Kidney epithelial cell (primary cell): ENCODE data around the gene ATP13A4. TPM values are rescaled to one million over a fixed set of nuclear protein-coding genes. Genes with fewer than 3 reads are reported as not detected.

Experiments
- DNase-seq: peaks from one replicate; pipeline ENCODE4 v3.0.0-alpha.2; 2010; ENCODE audit warnings: low read depth
- H3K27me3 ChIP-seq: 2 replicates; pipeline ENCODE4 v1.6.0; 2011; ENCODE audit warnings: low read length; ENCODE audit not compliant: control insufficient read depth, insufficient read depth
- H3K36me3 ChIP-seq: 2 replicates; pipeline ENCODE4 v1.5.1; 2011; ENCODE audit warnings: low read length; ENCODE audit not compliant: control insufficient read depth, insufficient read depth
- H3K4me3 ChIP-seq: 2 replicates; pipeline ENCODE4 v1.5.1; 2011; ENCODE audit warnings: low read depth, mild to moderate bottlenecking, control low read depth, low read length
- total RNA-seq: library from RNA; depleted of rRNA; stranded (reverse); fragments of >200 nt; gene quantifications from 2 replicates; pipeline ENCODE4 v1.2.3, GENCODE V29; 2015
- TF ChIP-seq, protein P1 (sequence below): IDR thresholded peaks from 2 replicates; pipeline ENCODE4 v1.5.1; 2011; ENCODE audit warnings: mild to moderate bottlenecking, moderate library complexity, low read length, control low read depth, inconsistent platforms; ENCODE audit not compliant: insufficient read depth, poor library complexity, severe bottlenecking

The ATP13A4 gene
- total RNA-seq, 1 donor from 2014 or later, result 0.42 TPM

DNA sequence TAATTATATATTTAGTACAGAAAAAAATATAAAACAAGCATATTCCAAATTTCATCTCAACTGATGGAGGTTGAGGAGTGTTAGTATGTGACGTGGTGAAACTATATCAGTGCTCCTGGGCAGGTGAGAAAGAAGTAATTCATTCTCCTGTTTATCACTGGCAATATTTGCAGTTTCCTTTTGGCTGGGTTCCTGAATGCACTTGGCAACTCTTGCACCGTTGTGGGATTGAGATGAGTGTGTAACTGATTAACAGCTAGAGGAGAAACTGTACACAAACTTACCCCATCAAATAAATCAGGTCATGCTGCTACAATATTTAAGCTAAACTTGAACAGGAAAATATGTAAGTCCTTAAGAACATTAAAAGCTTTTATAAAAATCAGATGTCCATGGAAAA lies 2.1 kb upstream of the ATP13A4 start:
- Histone ChIP-seq H3K4me3 (no peak overlapping the region), H3K36me3 (no peaks in the 10 kb centered on the region), H3K27me3 (no peaks in the 10 kb centered on the region)
- TF ChIP-seq, protein P1, sequence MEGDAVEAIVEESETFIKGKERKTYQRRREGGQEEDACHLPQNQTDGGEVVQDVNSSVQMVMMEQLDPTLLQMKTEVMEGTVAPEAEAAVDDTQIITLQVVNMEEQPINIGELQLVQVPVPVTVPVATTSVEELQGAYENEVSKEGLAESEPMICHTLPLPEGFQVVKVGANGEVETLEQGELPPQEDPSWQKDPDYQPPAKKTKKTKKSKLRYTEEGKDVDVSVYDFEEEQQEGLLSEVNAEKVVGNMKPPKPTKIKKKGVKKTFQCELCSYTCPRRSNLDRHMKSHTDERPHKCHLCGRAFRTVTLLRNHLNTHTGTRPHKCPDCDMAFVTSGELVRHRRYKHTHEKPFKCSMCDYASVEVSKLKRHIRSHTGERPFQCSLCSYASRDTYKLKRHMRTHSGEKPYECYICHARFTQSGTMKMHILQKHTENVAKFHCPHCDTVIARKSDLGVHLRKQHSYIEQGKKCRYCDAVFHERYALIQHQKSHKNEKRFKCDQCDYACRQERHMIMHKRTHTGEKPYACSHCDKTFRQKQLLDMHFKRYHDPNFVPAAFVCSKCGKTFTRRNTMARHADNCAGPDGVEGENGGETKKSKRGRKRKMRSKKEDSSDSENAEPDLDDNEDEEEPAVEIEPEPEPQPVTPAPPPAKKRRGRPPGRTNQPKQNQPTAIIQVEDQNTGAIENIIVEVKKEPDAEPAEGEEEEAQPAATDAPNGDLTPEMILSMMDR, result no peak
- no peak for DNase-seq

DNA sequence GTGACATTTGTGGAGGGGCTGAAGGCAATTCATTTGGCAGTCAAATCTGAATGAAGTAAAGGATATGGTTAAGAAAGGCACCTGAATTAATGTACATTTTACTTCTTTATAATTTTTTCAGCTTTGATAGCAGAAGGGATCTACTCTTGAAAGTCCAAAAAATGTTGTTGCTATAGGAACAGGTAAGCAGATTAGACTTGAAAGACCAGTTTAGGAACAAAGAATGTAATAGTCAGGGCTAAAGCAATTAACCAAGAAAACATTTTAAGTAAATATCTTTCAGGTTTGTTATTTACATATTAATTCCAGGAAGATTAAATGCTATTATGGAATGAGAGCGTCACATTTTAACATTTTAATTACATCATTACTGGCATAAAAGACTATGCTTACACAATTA lies 1.1 kb downstream of the ATP13A4 start:
- no peak overlapping the region for H3K4me3 ChIP-seq

DNA sequence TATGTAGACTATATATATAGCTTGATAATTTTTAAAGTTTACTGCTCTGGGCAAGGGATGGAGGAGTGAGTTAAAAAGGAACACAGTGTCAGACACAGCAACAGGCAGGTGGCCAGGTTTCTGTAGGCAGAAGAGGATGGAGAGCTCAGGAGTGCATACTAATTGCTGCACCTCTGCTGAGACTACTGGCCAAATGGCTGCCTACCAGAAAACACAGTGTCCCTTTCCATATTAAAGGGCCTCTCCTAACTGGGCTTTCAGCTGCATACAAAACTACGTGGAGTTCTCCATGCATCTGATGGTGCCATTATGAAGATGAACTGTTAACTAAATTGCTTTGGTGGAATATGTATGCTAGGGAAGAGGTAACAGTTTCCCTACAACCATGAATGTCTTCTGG lies 1.8 kb downstream of the ATP13A4 start:
- Histone ChIP-seq H3K36me3 (no peaks in the 10 kb centered on the region), H3K27me3 (no peaks in the 10 kb centered on the region), H3K4me3 (no peak overlapping the region)
- TF ChIP-seq, protein P1, result no peak
- DNase-seq, result no peak

More for the DNA sequence above, 1.1 kb downstream of the ATP13A4 start:
- H3K36me3 ChIP-seq, result no peaks in the 10 kb centered on the region
- TF ChIP-seq, protein P1, result no peak
- no peaks in the 10 kb centered on the region for H3K27me3 ChIP-seq
- DNase-seq, result no peak

DNA sequence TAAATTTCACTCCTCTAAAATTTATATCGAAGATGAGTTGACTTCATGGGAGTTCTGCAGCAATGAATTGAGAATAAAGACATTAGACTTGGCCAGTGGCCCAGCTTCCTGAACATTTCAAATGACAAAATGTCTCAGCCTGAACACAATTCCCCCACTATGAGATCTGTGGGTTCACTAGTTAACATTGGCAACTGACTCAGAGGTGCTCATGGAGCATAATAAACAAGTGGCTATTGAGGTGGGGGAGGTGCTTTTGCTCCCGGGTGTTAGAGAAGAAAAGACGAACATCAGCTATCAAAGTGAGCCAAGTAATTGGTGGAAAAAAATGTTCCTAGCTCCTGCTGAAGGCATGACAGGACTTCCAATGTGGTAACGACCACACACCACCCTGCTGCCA lies 6.3 kb downstream of the ATP13A4 start:
- DNase-seq, result no peak
- Histone ChIP-seq H3K36me3 (no peaks in the 10 kb centered on the region), H3K27me3 (no peaks in the 10 kb centered on the region), H3K4me3 (no peak overlapping the region)
- TF ChIP-seq, protein P1, result no peak

DNA sequence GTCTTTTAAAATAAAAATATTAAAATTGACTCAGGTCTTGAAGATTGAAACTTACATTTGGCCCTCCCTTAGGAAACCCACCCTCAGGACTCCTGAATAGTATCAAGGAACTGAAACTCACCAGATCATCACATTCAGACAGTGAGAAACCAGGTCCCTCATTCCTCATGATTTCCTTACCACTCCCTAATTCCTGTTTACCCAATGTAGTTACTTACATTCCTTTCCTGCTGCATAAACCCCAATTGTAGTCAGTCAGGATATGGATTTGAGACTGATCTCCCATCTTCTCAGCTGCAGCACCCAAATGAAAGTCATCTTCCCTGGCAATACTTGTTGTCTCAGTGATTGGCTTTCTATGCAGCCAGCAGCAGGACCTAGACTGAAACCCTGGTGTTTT lies 8.6 kb downstream of the ATP13A4 start:
- Histone ChIP-seq H3K36me3 (no peaks in the 10 kb centered on the region), H3K27me3 (no peaks in the 10 kb centered on the region), H3K4me3 (no peak overlapping the region)
- DNase-seq, result no peak
- TF ChIP-seq, protein P1, result no peak

DNA sequence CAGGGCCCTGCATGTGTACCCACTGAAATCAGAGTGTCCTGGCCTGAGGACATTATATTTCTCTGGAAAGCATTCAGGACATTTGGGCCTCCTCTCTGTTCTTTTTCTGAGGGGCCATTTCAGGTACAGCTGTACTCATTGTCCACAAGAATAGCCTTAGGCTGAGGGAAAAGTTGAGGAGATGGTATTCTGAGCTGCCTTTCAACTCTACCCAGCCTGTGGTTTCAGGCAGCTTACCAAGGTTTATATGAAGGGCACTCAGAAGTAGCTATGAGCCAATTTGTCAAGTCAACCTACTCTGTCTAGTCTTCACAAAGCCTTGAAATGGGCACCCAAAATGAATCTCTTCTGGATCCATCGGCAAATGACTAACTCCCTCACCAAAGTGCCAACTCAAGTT lies 9.4 kb downstream of the ATP13A4 start:
- H3K36me3 ChIP-seq, result no peaks in the 10 kb centered on the region
- no peak overlapping the region for H3K4me3 ChIP-seq
- TF ChIP-seq, protein P1, result no peak
- no peak for DNase-seq
- no peaks in the 10 kb centered on the region for H3K27me3 ChIP-seq
